DOHH2 (cell line): ENCODE measurements around the gene IFITM2.
A peak's percentile ranks its signal among the peaks of the same experiment; 100 is the strongest.
"Not testable (repeated sequence)": the region's sequence is repeated elsewhere in the genome, so short reads cannot be mapped to it uniquely, and the experiment has no call there.

Experiments used
- H3F3A ChIP-seq: fragments of 200-600 bp; sonication (generic), shearing (Covaris generic); 2 replicates; pipeline ENCODE4 v1.6.0; 2016; ENCODE audit warnings: antibody characterized with exemption, mild to moderate bottlenecking; ENCODE audit not compliant: control insufficient read depth, insufficient read depth
- H3K27ac ChIP-seq: fragments of 200-600 bp; sonication (generic); 2 replicates; pipeline ENCODE4 v1.5.1; 2014; ENCODE audit warnings: low read depth, mild to moderate bottlenecking, low read length, moderate library complexity
- H3K27me3 ChIP-seq: fragments of 200-600 bp; sonication (generic); 2 replicates; pipeline ENCODE4 v1.6.1; 2014; ENCODE audit warnings: mild to moderate bottlenecking, low read length, mixed read lengths; ENCODE audit not compliant: control insufficient read depth
- H3K36me3 ChIP-seq: fragments of 200-600 bp; sonication (generic); 2 replicates; pipeline ENCODE4 v1.6.1; 2014; ENCODE audit warnings: mild to moderate bottlenecking, low read length, moderate library complexity, mixed read lengths; ENCODE audit not compliant: control insufficient read depth
- H3K4me1 ChIP-seq: fragments of 200-600 bp; sonication (generic); 2 replicates; pipeline ENCODE4 v1.6.1; 2014; ENCODE audit warnings: mild to moderate bottlenecking, low read length, mixed read lengths; ENCODE audit not compliant: control insufficient read depth
- H3K4me2 ChIP-seq: fragments of 200-600 bp; sonication (generic); 2 replicates; pipeline ENCODE4 v1.6.0; 2014; ENCODE audit warnings: mild to moderate bottlenecking, low read length, moderate library complexity
- H3K4me3 ChIP-seq: fragments of 200-600 bp; sonication (generic); 2 replicates; pipeline ENCODE4 v1.5.1; 2014; ENCODE audit warnings: mild to moderate bottlenecking, low read length, mixed read lengths
- H3K79me2 ChIP-seq: fragments of 200-600 bp; sonication (generic); 2 replicates; pipeline ENCODE4 v1.6.1; 2014; ENCODE audit warnings: mild to moderate bottlenecking, low read length, mixed read lengths; ENCODE audit not compliant: control insufficient read depth
- H3K9me2 ChIP-seq: fragments of 200-600 bp; sonication (generic); replicated peaks from 2 replicates; pipeline ENCODE4 v1.6.1; 2014; ENCODE audit warnings: mild to moderate bottlenecking, low read length, mixed read lengths; ENCODE audit not compliant: control insufficient read depth
- H3K9me3 ChIP-seq: fragments of 200-600 bp; sonication (generic); 2 replicates; pipeline ENCODE4 v1.6.1; 2014; ENCODE audit warnings: antibody characterized with exemption, low read length, mixed read lengths; ENCODE audit not compliant: control insufficient read depth, insufficient read depth
- H4K20me1 ChIP-seq: fragments of 200-600 bp; sonication (generic); 2 replicates; pipeline ENCODE4 v1.6.0; 2014; ENCODE audit warnings: low read depth, mild to moderate bottlenecking, antibody characterized with exemption, low read length, moderate library complexity; ENCODE audit not compliant: control insufficient read depth, insufficient read depth
- EZH2phosphoT487 ChIP-seq: fragments of 200-600 bp; sonication (generic); IDR thresholded peaks from 2 replicates; pipeline ENCODE4 v1.6.1; 2017; ENCODE audit warnings: borderline replicate concordance, mild to moderate bottlenecking, antibody characterized with exemption, low read length, moderate library complexity, mixed read lengths
- TF ChIP-seq, protein P1 (sequence below): fragments of 200-600 bp; sonication (generic); IDR thresholded peaks from one replicate; pipeline ENCODE4 v1.5.1; 2014; ENCODE audit warnings: antibody characterized with exemption, mild to moderate bottlenecking, low read depth, low read length; ENCODE audit not compliant: poor library complexity, severe bottlenecking

IFITM2 gene

DNA sequence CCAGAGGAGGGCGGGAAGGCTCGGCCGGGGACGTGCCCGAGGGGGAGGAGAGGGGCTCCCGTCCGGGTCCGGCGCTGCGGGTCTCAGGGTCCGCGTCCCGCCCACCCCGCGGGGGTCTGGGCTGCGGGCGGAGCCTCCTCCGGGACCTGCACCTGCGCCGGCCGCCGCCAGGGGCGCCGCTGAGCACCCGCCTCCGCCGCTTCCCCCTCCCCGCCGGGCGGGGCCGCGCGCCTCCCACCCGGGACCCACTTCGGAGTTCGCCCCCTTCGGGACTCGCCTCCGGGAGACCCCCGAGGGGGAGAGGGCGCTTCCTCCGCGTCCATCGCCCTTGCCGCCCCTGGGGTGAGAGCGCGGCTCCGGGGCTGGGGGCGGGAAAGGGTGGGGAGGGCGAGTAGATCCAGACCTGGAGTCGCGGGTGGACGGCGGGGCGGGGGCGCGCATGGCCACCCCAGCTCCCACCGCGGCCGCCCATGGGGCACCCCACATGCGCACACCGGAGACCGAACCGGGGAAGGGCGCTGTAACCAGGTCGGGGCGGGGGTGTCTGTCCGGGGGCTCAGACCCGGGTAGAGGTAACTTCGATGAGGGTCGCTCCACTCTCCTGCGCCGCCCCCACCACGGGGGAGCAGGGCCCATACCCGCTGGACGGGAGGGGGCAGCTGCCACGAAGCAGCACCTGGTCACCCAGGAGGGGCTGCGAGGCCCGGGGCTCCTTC, 10.9 kb downstream of the IFITM2 start:
- not testable (repeated sequence) for H3K36me3 ChIP-seq, H3K9me2 ChIP-seq, H3K4me3 ChIP-seq, H3K79me2 ChIP-seq, H3K27ac ChIP-seq, H3K9me3 ChIP-seq, H4K20me1 ChIP-seq, H3K27me3 ChIP-seq, H3F3A ChIP-seq
- H3K4me1 ChIP-seq: peaks cover 21% of the 10 kb centered on the region
- peak overlapping the region; percentile 40; the same call in 1 of the 2 replicates for H3K4me2 ChIP-seq

DNA sequence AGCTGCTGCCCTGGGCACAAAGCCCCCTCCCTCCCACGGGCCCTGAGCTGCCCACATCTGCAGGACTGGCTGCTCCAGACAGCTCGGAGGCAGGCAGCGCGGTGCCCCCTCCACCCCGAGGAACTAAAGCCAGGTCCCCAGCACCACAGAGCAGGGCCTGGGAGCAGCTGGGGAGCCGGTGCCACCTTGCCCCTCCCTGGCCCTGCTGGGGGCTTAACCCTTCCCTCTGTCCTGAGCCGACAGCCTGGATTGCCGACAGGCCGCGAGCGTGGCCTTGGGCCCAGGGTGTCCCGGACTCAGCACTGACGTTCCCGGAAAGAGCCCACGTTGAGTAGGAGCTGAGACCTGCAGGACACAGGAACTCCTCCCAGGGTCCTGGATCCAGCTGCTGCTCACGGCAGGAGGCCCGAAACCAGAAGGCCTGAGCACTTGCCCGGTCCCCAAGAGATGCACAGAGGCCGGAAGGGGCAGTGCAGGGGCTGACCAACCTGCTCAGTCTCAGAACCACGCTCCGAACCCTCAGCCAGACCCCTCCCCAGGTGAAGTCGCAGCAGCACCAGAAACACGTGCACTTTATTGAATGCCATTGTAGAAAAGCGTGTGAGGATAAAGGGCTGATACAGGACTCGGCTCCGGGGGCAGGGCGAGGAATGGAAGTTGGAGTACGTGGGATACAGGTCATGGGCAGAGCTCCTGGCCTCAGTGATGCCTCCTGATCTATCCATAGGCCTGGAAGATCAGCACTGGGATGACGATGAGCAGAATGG, 11.7 kb downstream of the IFITM2 start:
- not testable (repeated sequence) for H3K9me2 ChIP-seq, H4K20me1 ChIP-seq, H3K27ac ChIP-seq, H3K4me3 ChIP-seq, H3K9me3 ChIP-seq, H3K79me2 ChIP-seq, H3K27me3 ChIP-seq, H3K36me3 ChIP-seq, H3F3A ChIP-seq
- Histone ChIP-seq H3K4me2 (peak overlapping the region; percentile 40; the same call in 1 of the 2 replicates), H3K4me1 (peaks cover 21% of the 10 kb centered on the region)

DNA sequence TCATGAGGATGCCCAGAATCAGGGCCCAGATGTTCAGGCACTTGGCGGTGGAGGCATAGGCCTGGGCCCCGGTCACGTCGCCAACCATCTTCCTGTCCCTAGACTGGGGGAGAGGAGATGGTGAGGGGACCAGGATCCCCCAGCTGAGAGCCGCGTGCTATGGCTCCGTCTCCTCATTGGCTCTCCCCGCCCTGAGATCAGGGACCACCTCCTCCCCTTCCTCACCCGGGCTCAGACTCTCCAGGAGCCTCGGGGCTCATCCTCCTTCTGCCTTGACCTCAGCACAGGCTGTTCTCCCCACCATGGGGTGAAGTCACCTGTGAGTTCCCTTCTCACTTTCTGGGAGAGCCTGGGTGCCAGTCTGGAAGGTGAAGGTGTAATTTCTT, 12.3 kb downstream of the IFITM2 start:
- H3K9me3 ChIP-seq, H3K27me3 ChIP-seq, H3K9me2 ChIP-seq, H3K4me2 ChIP-seq, H3K36me3 ChIP-seq, H3F3A ChIP-seq, H3K4me3 ChIP-seq, H3K27ac ChIP-seq, H4K20me1 ChIP-seq, H3K79me2 ChIP-seq: not testable (repeated sequence)
- H3K4me1 ChIP-seq: peaks cover 22% of the 10 kb centered on the region

DNA sequence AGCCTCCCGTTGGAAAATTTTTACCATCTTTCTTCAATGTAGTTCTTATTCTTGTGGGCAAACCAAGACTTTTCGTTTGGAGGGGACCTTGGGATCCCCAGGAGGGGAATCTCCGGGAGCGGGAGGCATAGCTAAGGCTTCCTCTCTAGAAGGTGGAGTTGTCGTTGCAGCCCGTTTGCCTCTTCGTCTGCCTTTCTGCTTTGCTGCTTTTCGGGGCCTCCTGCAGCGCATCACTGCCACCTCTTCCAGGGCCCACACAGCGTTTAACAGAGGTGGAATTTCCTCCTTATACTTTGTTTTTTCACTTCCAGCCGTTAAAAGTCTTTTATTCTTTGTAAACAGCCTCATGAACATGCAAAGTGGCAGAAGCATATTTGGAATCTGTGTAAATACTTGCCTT, 16.5 kb downstream of the IFITM2 start:
- peaks cover 2% of the 10 kb centered on the region; the same call in 1 of the 2 replicates for H3K27me3 ChIP-seq
- peak overlapping the region; percentile 19 for H3K27ac ChIP-seq
- TF ChIP-seq, protein P1, sequence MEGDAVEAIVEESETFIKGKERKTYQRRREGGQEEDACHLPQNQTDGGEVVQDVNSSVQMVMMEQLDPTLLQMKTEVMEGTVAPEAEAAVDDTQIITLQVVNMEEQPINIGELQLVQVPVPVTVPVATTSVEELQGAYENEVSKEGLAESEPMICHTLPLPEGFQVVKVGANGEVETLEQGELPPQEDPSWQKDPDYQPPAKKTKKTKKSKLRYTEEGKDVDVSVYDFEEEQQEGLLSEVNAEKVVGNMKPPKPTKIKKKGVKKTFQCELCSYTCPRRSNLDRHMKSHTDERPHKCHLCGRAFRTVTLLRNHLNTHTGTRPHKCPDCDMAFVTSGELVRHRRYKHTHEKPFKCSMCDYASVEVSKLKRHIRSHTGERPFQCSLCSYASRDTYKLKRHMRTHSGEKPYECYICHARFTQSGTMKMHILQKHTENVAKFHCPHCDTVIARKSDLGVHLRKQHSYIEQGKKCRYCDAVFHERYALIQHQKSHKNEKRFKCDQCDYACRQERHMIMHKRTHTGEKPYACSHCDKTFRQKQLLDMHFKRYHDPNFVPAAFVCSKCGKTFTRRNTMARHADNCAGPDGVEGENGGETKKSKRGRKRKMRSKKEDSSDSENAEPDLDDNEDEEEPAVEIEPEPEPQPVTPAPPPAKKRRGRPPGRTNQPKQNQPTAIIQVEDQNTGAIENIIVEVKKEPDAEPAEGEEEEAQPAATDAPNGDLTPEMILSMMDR: no peak
- TF ChIP-seq EZH2phosphoT487: no peak
- peak overlapping the region; percentile 30 for H3K4me2 ChIP-seq
- no peaks in the 10 kb centered on the region for H4K20me1 ChIP-seq
- no peaks in the 10 kb centered on the region for H3K9me2 ChIP-seq
- H3F3A ChIP-seq: peaks cover 18% of the 10 kb centered on the region
- H3K4me1 ChIP-seq: peaks cover 52% of the 10 kb centered on the region
- no peaks in the 10 kb centered on the region for H3K36me3 ChIP-seq
- H3K79me2 ChIP-seq: no peaks in the 10 kb centered on the region
- no peak overlapping the region for H3K4me3 ChIP-seq
- H3K9me3 ChIP-seq: peaks cover under 1% of the 10 kb centered on the region; the same call in 1 of the 2 replicates

- not testable (repeated sequence) for H3K9me3 ChIP-seq, H3K9me2 ChIP-seq, H3K79me2 ChIP-seq, H3K4me3 ChIP-seq, H3K27me3 ChIP-seq, H4K20me1 ChIP-seq, H3K36me3 ChIP-seq
- Histone ChIP-seq H3F3A (peaks cover 25% of the 10 kb centered on the region), H3K4me1 (peaks cover 59% of the 10 kb centered on the region), H3K27ac (peak overlapping the region; percentile 19), H3K4me2 (peak overlapping the region; percentile 30)
Observed at GRCh38 chr11:324593-325517, 17.2 kb downstream of the IFITM2 start.
